Activated CD8-positive, alpha-beta memory T cell treated with anti-CD3 and anti-CD28 coated beads, Interleukin-2, amount 50 U/mL, for 48 hours (primary cell): ENCODE data around the gene NPAS4.
A peak's percentile ranks its signal among the peaks of the same experiment; 100 is the strongest.
"Not testable (repeated sequence)": the region's sequence is repeated elsewhere in the genome, so short reads cannot be mapped to it uniquely, and the experiment has no call there.

Experiments
- DNase-seq: peaks from one replicate; pipeline ENCODE4 v3.0.0-alpha.2; 2020

NPAS4 gene

DNA sequence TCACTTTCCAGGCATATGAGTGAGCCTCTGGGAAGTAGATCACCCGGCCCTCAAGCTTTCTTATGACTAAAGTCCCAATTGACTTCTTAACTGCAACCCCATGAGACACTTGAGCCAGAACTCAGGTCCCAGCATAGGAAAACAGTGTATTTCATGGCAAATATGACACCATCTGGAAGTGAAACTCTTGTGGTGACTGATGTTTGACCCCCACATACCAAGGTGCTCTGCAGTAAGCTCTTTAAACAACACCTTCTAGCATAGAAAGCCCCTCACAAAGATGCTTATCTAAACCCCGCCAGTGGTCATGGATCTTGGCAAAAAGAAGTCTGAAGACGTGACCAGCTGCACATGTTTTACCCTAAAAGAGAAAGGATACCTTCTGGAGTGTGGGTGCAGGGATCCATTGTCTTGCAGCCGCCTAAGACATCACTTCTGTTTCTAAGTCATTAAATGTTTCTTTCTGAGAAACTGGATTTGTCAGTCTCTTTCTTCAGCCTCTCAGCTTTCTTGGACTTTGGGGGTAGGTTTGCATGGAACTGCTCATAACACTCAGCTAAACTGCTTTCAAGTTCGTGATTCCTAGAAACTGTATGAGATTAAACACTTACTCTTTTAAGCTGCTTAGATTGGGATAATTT is 38.4 kb downstream of the NPAS4 start:
- no peak for DNase-seq

DNA sequence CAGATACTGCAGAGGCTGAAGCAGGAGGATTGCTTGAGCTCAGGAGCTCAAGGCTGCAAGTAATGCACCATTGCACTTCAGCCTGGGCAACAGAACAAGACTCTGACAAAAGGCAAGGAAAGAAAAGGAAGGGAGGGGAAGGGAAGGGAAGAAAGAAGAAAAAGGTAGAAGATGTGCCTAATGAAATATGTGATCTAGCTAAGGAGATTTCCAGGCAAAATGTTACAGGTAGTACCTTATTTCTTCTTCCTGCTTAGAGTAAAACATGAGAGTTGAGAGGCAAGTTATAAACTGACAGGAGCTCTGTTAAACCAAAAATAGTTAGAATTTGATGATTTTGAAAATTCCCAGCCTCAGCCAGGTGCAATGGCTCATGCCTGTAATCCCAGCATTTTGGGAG is 41.2 kb downstream of the NPAS4 start:
- DNase-seq = no peak

DNA sequence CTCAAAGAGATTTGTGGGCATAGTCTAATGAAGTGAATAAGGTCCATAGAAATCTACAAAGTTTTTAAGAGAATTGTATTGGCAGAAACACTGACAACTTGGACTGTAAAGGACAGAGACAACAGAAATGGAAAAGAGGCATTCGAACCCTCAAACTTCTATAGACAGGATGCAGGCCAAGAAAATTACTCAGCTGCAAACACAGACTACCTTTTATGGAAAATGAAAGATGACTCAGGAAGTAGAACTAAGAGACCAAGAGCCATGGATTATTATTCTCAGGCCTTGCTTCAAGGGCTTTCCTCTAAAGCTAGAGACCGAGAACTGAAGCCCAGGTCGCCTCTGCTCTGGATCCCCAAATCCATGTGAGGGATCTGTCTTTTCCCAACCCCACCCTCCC is 42.1 kb downstream of the NPAS4 start:
- no peak for DNase-seq

DNA sequence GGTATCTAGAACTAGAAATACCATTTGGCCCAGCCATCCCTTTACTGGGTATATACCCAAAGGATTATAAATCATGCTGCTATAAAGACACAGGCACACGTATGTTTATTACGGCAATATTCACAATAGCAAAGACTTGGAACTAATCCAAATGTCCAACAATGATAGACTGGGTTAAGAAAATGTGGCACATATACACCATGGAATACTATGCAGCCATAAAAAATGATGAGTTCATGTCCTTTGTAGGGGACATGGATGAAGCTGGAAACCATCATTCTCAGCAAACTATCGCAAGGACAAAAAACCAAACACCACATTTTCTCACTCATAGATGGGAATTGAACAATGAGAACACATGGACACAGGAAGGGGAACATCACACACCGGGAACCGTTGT is 43.3 kb downstream of the NPAS4 start:
- DNase-seq = not testable (repeated sequence)

DNA sequence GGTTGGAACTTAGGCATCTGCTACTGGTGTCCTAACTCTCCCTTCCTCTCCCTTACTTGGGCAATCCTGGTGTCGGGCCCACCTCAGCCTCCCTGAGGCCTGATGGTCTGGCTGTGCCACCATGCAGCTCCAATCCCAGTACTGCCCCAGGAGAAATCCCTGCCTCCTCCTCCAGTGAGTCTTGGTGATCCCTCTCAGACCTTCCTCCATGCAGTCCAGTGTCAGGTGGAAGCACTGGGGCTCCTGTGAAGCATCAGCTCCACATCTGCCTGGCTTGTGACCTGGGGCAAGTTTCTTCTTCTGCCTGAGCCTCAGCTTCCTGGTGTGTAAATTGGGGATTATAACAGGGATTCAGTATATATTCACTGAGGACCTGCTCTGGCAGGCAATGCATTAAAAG is 44.1 kb downstream of the NPAS4 start:
- DNase-seq = no peak

DNA sequence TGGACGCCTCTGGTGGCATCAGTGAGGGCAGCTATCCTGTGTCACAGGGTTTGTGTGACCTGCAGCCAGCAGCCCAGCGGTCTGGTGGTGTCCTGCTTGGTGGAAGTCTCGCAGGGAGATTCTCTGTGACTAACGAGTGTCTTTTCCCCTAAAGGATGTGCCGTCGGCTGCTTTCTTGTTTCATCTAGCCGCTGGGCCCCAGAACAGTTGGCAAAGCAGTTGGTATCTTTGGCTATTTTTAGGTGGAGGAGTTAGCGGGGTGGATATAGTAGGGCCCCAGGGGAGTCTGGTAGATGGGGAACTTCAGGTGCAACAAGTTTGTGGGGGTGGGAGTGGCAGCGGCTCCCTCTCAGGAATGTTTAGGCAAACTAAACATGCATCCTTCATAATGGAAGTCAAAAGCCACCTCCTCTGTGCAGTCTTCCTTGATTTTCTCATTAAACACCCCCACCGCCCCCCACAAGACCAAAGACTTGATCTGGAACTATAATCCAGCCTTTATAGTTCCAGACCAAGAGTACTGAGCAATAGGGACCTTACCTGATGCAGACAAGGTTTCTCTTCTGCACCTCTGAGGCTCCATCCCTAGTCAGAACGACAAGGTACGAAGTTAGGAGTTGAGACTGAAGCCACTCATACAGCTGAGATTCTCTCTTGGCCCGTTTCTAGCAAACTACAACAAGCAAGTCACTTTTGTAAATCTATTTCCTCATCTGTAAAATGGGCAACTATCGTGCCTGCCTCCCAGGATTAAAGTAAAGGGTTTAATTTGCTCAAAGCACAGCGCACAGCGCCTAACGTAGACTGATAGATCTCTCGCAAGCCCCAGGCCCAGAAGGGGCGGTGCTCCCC is 44.8 kb downstream of the NPAS4 start:
- DNase-seq = no peak

DNA sequence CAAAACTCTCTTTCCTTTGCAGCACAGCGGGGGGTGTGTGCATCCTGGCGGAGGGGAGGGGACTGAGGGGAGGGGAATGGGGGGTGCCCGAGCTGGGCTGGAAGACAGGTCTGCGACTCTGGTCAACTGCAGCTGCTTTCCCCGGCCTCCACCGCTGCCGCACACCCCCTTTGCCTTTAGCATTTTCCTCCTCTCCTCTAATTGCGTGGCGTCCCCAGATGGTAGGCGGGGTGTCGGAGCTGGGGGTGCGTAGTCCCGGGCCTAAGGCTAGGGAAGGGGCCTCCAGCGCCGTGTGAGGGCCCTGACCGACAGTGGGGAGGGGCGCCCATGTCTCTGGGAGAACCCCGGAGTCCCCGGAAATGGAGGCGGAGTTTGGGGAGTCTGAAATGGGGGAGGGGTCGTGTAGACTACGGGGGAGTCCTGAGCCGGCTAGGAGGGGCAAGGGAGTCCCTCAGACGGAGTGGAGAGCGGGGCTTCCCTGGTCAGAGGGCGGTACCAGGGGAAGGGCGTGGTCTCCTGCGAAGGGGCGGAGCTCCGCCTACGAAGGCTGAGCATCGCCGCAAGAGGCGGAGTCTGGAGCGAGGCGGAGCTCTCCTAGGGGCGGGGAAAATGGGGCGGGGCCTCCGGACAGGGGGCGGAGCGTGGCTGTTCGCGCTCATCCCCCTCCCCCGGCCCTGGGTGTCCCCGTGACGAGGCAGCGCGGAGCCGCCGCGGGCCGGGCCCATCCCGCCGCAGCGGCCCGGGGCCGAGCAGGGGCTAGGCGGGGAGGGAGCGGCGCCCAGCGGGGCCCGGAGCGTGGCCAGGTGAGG is 45.6 kb downstream of the NPAS4 start, which contains the start of gene PELI3:
Gene PELI3, plus strand, starts transcription at position 681 of the 809 bp plus-strand sequence. CDS start 1,224 bp downstream, outside the sequence.
- DNase-seq = peak; percentile 98

DNA sequence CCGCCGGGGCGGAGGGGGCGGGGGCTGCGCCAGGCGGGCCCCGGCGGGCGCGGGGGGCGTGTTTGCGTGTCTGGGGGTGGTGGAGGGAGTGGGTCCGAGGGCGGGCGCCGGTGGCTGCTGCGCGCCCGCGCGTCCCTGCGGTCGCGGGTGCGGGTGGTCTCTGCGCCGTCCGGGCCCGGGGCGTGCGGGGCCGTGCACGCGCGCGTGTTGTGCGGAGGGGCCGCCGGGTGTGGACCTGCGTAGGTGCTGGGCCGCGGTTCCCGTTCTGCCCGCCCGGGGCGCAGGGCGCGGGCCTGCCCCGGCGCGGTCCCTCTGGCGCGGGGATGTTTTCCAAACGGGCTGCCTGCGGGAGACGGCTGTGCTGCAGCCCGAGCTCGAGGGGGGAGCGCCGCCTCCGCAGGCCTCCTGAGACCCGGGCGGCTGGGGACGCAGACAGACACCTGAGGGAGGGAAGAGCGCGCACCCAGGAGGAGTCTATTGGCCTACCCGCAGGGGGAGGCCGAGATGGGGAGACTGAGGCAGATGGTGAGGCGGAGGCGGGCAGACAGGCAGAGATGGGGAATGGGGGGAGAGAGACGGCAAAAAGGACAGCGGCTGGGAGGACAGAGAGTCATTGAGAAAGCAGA is 46.3 kb downstream of the NPAS4 start:
- peak; percentile 76 for DNase-seq

DNA sequence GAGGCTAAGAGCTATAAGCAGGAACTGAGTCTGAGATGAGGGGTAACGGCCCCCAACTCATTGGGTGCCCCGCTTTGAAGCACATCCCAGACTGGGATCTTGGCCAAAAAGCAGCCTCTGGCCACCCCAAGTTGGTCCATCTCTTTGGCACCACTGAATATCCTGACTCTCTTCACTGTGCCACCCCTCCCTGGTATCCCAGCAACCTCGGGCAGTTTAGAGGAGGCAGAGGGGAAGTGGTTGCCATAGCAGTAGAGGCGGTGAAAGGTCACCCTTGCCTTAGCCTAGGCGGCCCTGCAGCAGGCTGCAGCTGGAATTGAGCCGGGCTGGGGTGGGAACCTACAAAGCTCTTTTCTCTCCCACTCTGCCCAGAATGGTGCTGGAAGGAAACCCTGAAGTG is 46.9 kb downstream of the NPAS4 start:
- DNase-seq = no peak

DNA sequence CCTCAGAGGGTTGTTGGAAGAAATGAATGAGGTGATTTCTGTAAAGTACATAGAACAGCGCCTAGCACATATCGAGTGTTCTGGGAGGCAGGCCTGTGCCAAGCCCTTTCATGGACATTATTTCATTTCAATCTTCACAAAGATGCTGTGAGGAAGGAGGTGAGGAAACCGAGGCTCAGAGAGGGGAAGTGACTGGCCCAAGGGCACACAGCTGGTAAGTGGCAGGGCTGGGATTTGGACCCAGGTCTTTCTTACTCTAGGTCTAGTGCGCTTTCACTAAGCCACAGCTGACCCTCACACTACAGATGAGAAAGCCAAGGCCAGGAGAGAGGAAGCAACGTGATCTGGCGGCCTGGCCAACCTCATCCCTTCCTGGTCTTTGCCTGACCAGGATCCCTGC is 47.9 kb downstream of the NPAS4 start:
- DNase-seq = no peak

DNA sequence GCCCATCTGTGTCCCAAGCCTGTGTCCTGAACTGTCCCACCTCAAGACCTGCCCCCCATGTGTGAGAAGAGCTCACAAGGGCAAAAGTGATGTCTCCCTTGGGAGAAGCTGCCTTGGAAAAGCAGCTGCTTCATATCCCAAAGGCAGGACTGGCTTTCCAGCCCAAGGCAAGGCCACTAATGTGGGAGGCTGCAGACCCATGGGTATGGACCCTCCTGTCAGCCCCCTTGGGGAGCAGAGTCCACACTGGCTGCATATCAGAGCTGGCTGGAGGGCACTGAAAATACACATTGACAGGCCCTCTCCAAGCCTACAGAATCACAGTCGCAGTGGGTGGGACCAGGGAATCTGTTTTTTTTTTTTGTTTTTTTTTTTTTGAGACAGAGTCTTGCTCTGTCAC is 48.6 kb downstream of the NPAS4 start:
- no peak for DNase-seq

DNA sequence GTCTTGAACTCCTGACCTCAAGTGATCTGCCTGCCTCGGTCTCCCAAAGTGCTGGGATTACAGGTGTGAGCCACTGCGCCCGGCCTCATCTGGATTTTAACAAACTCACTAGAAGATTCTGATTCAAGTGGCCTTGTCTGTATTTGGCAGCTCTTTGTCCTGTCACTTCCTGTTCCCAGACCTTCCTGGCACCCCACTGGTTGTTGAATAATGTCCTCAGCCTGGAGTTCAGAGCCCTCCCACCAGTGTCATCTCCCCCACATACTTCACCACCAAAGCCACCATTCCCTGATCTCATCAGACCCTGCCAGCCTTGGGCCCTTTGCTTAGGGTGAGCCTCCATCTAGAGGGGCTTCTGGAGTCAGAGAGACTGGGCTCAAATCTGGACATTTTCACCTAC is 49.2 kb downstream of the NPAS4 start:
- DNase-seq = no peak

DNA sequence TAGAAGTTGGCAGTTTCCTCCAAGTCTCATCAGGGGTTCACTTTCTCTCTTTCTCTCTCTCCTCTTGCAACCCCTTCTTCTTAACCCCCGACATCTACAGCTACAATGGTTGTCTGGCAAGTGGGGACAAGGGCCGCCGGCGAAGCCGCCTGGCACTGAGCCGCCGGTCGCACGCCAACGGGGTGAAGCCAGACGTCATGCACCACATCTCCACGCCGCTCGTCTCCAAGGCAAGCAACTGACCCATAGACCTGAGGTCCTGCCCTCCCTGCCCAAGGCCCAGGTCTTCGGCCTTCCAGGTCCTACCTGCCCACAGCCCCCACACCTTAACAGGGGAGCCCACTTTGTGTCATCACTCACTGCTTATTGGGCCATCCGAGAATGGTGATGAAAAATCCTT is 50.3 kb downstream of the NPAS4 start:
- DNase-seq = no peak

DNA sequence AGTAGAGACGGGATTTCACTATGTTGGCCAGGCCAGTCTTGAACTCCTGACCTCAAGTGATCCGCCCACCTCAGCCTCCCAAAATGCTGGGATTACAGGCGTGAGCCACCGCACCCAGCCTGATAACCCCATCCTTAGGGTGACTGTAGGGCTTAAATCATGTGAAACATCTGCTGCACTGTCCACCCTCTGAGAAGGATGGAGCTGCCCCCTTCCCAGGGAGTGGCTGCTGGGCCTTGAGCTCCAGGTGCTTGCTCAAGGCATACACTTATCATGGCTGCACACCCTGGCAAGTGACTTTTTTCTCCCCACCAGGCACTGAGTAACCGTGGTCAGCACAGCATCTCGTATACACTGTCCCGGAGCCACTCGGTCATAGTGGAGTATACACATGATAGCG is 51.2 kb downstream of the NPAS4 start:
- no peak for DNase-seq

DNA sequence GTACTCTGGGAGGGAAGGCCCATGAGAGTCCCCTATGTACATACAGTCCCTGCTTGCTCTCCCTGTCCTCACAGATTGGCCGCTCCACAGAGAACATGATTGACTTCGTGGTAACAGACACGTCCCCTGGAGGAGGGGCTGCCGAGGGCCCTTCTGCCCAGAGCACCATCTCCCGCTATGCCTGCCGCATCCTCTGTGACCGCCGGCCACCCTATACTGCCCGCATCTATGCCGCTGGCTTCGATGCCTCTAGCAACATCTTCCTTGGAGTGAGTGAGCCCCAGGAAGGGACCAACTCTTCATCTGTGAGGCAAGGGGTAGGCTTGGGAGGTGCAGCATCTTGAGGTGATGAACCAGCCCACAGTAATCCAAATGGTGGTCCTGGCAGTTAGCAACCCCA is 52.3 kb downstream of the NPAS4 start:
- no peak for DNase-seq

DNA sequence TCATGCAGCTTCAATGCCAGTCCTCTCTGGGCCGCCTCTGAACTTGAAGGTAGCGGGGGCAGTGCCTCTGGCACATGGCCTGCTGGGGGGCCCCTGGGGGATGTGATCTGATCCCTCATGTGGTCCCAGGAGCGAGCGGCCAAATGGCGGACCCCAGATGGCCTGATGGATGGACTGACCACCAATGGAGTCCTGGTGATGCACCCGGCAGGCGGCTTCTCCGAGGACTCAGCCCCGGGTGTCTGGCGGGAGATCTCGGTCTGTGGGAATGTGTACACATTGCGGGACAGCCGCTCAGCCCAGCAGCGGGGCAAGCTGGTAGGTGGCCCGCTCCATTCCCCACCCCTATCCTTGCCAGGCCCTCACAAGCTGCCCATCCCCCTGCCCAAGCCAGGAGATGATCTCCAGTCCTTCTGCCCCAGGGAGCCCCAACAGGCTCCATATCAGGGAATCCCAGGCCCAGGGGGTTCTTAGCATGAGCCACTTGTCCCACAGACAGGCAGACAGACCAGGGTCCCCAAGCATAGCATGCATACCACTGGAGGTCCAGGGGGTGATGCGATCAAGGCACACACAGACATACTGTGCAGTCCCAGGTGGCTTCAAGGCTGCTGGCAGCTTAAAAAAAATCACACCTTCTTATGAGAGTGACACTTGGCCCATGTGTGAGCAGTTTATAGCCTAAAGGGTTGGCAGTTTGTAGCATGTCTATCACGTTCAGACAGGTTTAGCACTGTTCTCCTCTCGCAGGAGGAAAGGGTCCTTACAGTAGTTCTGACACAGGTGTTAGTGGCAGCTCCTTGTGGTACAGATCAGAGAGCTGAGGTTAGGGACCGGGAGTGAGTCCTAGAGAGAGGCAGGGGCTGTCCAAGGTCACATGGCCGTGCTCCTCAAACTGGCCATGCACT is 53.0 kb downstream of the NPAS4 start:
- DNase-seq = no peak

DNA sequence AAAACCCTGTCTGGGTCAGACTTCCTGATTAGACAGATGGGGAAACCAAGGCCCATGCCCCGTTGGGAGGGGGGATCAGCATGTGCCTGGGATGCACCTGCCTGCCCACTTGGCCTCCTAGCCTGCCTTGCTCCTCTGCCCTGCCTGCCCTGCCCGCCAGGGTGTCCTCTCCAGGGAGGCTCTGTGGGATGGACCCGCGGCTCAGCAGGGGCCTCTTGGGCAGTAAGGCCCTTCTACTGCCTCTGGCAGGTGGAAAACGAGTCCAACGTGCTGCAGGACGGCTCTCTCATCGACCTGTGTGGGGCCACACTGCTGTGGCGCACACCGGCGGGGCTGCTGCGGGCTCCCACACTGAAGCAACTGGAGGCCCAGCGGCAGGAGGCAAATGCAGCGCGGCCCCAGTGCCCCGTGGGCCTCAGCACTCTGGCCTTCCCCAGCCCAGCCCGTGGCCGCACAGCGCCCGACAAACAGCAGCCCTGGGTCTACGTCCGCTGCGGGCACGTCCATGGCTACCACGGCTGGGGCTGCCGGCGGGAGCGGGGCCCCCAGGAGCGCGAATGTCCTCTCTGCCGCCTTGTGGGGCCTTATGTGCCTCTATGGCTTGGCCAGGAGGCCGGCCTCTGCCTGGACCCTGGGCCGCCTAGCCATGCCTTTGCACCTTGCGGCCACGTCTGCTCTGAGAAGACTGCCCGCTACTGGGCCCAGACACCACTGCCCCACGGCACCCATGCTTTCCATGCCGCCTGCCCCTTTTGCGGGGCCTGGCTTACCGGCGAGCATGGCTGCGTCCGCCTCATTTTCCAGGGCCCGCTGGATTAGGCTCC is 54.7 kb downstream of the NPAS4 start:
- no peak for DNase-seq
